T47D (cell line): ENCODE results near the gene ADNP.
A peak's percentile ranks its signal among the peaks of the same experiment; 100 is the strongest.
"Not testable (repeated sequence)": the region's sequence is repeated elsewhere in the genome, so short reads cannot be mapped to it uniquely, and the experiment has no call there.

Experiments
- DNase-seq, 2 experiments: peaks; one replicate each; pipeline versions ENCODE4 v3.0.0 to v3.0.0-alpha.2; 2011 to 2012; ENCODE audit warnings: low read depth in 1 of 2, low spot score in 1 of 2
- JUND ChIP-seq: IDR thresholded peaks from 2 replicates; pipeline ENCODE4 v1.6.1; 2012; ENCODE audit warnings: low read depth
- in situ Hi-C: cut with HindIII; loops from 2 replicates; pipeline ENCODE4 v1.10.0; 2016; ENCODE audit warnings: low sequenced_read_pairs, low pct_unique_long_range_greater_than_20kb

ADNP gene

GRCh38 chr20:50886184-50886790 is 45.0 kb downstream of the ADNP start:
- TF ChIP-seq JUND, result 0 out of 2 replicates have a peak, but pooled peaks have one; percentile 17
- in situ Hi-C loops, result no loop called here
- no peak for DNase-seq

- TF ChIP-seq JUND, result no peak
- no peak for DNase-seq
- in situ Hi-C loops, result no loop called here
Observed at GRCh38 chr20:50885781-50886180, 45.5 kb downstream of the ADNP start.

DNA sequence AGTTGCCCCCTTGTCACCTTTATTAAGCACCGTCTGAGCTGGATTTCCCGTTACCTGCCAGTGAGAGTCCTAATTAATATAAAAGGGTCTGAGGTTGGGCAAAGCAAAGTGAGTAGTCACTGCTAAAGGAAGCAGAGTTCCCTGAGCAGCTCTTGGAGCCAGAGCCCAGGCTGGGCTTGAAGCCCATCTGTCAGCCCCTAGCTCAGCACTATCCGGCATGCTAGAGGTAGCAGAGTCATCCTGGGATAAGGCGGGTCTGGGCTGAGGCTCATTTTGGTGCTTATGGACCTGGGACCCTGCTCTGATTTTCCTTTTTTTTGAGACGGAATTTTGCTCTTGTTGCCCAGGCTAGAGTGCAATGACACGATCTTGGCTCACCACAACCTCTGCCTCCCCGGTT is 46.2 kb downstream of the ADNP start:
- in situ Hi-C loops, result no loop called here
- no peak for DNase-seq
- TF ChIP-seq JUND, result no peak

DNA sequence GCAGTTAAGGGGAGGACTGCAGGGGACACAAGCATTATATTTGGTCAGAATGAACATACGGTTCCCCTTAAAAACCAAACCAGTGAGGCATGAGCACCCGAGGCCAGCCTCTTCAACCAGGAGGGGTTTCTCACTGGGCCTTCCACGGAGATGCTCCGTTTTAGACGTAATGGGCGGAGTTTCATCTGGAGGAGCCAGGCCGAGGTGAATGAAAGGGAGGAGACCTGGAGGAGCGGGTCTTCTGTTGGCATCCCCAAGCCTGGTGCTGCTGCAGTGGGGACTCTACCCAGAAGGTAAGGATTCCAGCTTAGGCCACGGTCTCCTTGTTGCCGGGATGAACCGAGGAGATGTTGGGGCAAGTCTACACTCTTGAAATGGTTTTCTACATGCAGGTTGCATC is 47.4 kb downstream of the ADNP start:
- in situ Hi-C loops, result no loop called here
- no peak for TF ChIP-seq JUND
- no peak for DNase-seq

- in situ Hi-C loops, DNase-seq: not testable (repeated sequence)
Observed at GRCh38 chr20:50881759-50882424, 49.3 kb downstream of the ADNP start.

GRCh38 chr20:50879649-50880550 is 51.3 kb downstream of the ADNP start:
- no peak for TF ChIP-seq JUND
- in situ Hi-C loops, result no loop called here
- no peak for DNase-seq

GRCh38 chr20:50877232-50877743 is 53.9 kb downstream of the ADNP start:
- DNase-seq, result no peak
- TF ChIP-seq JUND, result no peak
- in situ Hi-C loops, result no loop called here

GRCh38 chr20:50876816-50877215 is 54.4 kb downstream of the ADNP start:
- no peak for DNase-seq

GRCh38 chr20:50876063-50876685 is 55.1 kb downstream of the ADNP start:
- in situ Hi-C loops, result no loop called here
- TF ChIP-seq JUND, result no peak
- DNase-seq, result no peak

More at GRCh38 chr20:50876816-50877215, 54.4 kb downstream of the ADNP start:
- in situ Hi-C loops, result no loop called here
- no peak for TF ChIP-seq JUND

GRCh38 chr20:50874758-50875665 is 56.2 kb downstream of the ADNP start:
- in situ Hi-C loops, result no loop called here
- DNase-seq, result no peak
- TF ChIP-seq JUND, result no peak

DNA sequence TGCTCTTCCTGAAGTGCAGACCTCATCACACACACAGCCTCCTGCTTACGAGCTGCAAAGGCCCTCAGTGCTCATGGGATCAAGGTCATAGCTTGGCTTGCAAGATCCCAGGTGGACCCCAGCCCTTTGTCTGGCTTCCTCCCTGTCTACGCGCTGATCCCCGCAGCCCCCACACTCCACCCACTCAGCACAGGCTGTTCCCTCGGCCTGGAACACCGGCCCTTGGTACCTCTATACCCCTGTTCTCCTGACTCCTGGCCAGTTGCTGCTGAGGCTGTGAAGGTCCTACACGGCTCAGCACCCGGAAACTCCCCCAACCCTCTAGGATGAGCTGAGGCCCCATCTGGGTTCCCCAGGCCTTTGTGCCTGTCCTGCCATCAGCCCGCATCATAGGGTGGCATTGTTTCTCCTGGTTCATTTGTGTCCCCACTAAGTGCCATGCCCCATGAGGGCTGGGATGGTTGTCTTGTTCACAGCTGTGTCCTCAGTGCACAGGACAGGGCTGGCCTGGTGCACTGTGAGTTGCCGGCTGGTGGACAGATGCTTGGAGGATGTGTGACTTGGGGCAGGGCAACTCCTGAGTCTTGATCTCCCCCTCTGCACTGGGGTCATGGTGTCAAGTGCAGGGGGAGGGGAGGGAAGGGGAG is 57.0 kb downstream of the ADNP start:
- no peak for TF ChIP-seq JUND
- DNase-seq, result no peak
- in situ Hi-C loops, result no loop called here
